G401 (cell line): ENCODE results near the gene PYGO1. TPM values are rescaled to one million over a fixed set of nuclear protein-coding genes. Genes with fewer than 3 reads are reported as not detected.
"Not testable (repeated sequence)": the region's sequence is repeated elsewhere in the genome, so short reads cannot be mapped to it uniquely, and the experiment has no call there.

Experiments used
- DNase-seq: peaks from one replicate; pipeline ENCODE4 v3.0.0-alpha.2; 2015; ENCODE audit warnings: low spot score
- in situ Hi-C: cut with HindIII; loops from 2 replicates; pipeline ENCODE4 v1.10.0; 2016; ENCODE audit warnings: low sequenced_read_pairs, mixed read lengths
- total RNA-seq: library from RNA; depleted of rRNA; stranded (reverse); fragments of >200 nt; shearing (Covaris generic); gene quantifications from 2 replicates; pipeline ENCODE4 v1.2.3, GENCODE V29; 2014; rRNA removed

Gene PYGO1
- total RNA-seq, 1 experiment from 2014 or later: 24.7 TPM

- no peak for DNase-seq
- in situ Hi-C loops: no loop called here
Measured at GRCh38 chr15:55515491-55515890, 72.7 kb downstream of the PYGO1 start.

- in situ Hi-C loops: no loop called here
- no peak for DNase-seq
Measured at GRCh38 chr15:55514414-55514850, 73.7 kb downstream of the PYGO1 start.

GRCh38 chr15:55513621-55514413 is 74.3 kb downstream of the PYGO1 start:
- DNase-seq, in situ Hi-C loops: not testable (repeated sequence)

- DNase-seq: no peak
- in situ Hi-C loops: no loop called here
Measured at GRCh38 chr15:55513152-55513551, 75.0 kb downstream of the PYGO1 start.

- in situ Hi-C loops: no loop called here
- no peak for DNase-seq
Measured at GRCh38 chr15:55507567-55507966, 80.6 kb downstream of the PYGO1 start.

GRCh38 chr15:55505407-55505806 is 82.7 kb downstream of the PYGO1 start:
- in situ Hi-C loops, DNase-seq: not testable (repeated sequence)

GRCh38 chr15:55499151-55499550 is 89.0 kb downstream of the PYGO1 start:
- DNase-seq: no peak
- in situ Hi-C loops: no loop called here

- in situ Hi-C loops: not testable (repeated sequence)
- peak; percentile 82 for DNase-seq
Measured at GRCh38 chr15:55498109-55498938, 89.8 kb downstream of the PYGO1 start.

GRCh38 chr15:55496716-55497115 is 91.4 kb downstream of the PYGO1 start:
- DNase-seq: no peak
- in situ Hi-C loops: no loop called here

GRCh38 chr15:55494931-55495330 is 93.2 kb downstream of the PYGO1 start:
- no peak for DNase-seq
- in situ Hi-C loops: no loop called here

GRCh38 chr15:55488952-55489600 is 99.1 kb downstream of the PYGO1 start:
- DNase-seq, in situ Hi-C loops: not testable (repeated sequence)

Other genes starting within 250 kb of the PYGO1 start
- gene CCPG1, start 180.0 kb downstream of the PYGO1 start, total RNA-seq: 16.5 and 22.3 TPM in 2 replicates
- 5.8 and 10.9 TPM in 2 replicates for gene PIERCE2, start 179.8 kb downstream of the PYGO1 start, total RNA-seq
- 3.6 and 6.6 TPM in 2 replicates for gene DNAAF4, start 80.1 kb downstream of the PYGO1 start, total RNA-seq
- gene PRTG, start 154.8 kb upstream of the PYGO1 start, total RNA-seq: 35.5 and 45.9 TPM in 2 replicates